ENCODE results near the gene SLC39A11.
"Not testable (repeated sequence)": the region's sequence is repeated elsewhere in the genome, so short reads cannot be mapped to it uniquely, and the experiment has no call there.

Gene SLC39A11

DNA sequence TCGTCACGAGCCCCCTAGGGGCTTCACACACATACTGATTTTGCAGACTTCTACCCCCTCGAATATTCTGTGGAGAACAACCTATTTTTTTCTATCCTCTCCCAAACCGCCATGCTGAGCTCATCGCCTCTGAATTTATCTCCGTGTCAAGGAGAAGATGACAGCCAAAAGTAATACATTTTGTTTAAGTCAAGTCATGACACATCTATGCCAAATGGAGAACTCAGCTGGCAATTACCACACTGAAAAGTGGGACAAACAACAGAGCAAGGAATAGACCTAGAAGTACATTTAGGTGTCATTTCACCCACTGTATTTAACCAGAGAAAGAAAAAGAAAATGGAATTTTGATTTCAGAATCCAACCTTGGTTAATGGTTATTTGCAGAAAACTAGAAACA, 260.2 kb downstream of the SLC39A11 start:
- no peak for DNase-seq (ENCODE audit: low spot score)

DNA sequence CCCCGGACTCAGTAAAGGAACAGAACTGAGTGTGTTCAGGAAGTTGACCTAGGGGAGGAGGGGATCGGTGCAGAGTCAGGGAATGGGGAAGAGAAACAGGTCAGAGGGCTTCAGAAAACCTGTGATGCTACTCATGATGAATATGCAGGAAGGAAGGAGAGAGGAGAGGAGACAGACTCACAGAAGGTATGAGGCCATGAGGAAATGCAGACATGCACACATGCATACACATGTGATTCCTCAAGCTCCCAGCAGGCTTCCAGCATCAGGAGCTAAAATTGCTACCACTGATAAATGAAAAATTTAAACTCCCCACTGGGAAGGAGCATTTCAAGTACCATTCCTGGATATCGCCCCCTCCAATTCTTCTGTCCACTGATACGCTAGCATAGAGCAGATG, 262.6 kb downstream of the SLC39A11 start:
- DNase-seq (ENCODE audit: low spot score): no peak

GRCh38 chr17:72826602-72827001, 265.9 kb downstream of the SLC39A11 start:
- DNase-seq (ENCODE audit: low spot score): no peak

DNA sequence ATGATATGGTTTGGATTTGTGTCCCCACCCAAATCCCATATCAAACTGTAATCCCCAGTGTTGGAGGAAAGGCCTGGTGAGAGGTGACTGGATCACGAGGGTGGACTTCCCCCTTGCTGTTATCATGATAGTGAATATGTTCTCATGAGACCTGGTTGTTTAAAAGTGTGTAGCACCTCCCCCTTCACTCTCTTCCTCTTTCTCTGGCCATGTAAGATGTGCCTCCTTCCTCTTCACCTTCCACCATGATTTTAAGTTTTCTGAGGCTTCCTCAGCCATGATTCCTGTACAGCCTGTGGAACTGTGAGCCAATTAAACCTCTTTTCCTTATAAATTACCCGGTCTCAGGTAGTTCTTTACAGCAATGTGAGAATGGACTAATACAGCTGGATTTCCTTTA, 266.4 kb downstream of the SLC39A11 start:
- DNase-seq (ENCODE audit: low spot score): not testable (repeated sequence)

DNA sequence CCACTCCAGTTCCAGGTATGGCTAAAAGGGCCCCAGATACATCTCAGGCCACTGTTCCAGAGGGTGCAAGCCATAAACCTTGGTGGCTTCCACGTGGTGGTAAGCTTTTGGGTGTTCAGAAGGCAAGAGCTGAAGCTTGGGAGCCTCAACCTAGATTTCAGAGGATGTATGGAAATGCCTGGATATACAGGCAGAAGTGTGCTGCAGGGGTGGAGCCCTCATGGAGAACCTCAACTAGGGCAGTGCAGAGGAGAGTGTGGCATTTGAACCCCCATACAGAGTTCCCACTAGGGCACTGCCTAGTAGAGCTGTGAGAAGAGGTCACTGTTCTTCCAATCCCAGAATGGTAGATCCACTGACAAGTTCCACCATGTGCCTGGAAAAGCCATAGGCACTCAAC, 267.3 kb downstream of the SLC39A11 start:
- no peak for DNase-seq (ENCODE audit: low spot score)

GRCh38 chr17:72824267-72824666, 268.2 kb downstream of the SLC39A11 start:
- not testable (repeated sequence) for DNase-seq (ENCODE audit: low spot score)

GRCh38 chr17:72822358-72823023, 270.0 kb downstream of the SLC39A11 start:
- no peak for DNase-seq (ENCODE audit: low spot score)

DNA sequence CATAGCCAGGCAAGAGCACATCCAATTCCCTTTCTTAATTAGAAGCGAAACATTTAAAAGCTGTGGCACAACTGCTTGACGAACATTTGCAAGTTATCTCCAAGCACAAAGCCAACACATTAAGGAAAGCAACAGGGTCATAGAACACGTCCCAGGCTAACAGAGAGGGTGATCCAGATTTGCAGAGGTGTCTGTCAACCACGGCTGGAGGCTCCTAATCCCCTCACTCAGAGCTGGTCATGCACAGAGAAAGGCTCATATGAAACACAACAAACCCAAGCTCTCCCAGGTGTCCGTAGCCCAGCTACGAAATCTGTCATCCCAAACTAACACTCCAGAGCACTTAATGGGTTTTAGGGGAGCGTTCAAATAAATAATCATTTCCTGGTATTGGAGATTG, 276.1 kb downstream of the SLC39A11 start:
- no peak for DNase-seq (ENCODE audit: low spot score)

DNA sequence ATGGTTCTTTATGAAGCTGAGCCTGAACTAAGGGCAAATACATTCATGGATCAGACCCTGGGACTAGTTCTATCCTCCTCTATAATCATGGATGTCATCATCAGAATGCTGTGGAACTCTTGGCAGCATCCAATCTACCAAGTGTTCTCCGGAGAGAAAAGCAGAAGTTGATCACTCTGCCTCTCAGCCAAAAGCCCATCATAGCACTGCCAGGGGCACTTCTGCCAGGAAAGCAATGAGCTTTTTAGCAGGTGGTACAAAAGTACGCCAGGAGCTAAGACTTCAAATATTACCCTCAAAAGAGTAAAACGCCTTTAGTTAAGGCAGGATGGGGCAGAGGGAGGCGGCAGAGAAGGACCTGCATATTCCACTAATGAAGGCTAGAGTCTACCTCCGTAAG, 279.0 kb downstream of the SLC39A11 start:
- no peak for DNase-seq (ENCODE audit: low spot score)

DNA sequence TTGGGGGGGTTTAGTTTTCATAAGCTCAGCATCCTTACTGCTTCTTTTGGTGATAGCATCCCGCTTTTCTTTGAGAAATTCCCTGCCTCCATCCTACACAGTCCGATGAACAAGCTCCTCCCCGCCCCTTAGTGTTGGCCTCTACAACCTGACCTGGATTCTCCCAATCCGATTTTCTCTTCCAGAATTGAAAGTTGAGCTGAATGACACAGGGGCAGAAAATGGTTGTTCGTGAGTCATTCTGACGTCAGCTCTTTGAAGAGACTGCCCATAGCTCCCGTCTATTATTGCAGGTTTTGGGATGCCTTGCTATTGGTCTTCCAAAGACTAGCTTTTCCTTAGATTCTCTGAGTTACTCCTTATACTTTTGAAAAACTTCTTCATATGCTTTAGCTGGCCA, 279.7 kb downstream of the SLC39A11 start:
- no peak for DNase-seq (ENCODE audit: low spot score)

GRCh38 chr17:72811976-72812687, 280.4 kb downstream of the SLC39A11 start:
- no peak for DNase-seq (ENCODE audit: low spot score)

GRCh38 chr17:72810991-72811508, 281.4 kb downstream of the SLC39A11 start:
- DNase-seq (ENCODE audit: low spot score): no peak

DNA sequence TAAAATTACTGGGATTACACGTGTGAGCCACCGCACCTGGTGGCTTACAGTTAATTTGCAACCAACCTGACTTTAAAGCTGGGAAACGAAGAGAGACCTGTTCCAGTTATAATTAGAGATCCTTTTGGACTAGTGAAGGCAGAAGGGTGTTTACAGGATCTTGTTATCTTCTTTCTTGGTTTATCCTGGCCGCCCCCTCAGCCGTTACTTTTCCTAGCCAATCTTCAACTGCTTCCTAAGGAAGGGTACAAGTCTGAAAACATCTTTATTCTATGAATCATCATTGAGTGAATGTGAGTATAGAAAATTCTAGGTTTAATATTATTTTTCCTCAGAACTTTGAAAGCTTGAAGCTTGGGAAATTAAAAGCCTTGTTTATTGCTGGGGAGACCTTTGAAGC, 286.5 kb downstream of the SLC39A11 start:
- no peak for DNase-seq (ENCODE audit: low spot score)

DNA sequence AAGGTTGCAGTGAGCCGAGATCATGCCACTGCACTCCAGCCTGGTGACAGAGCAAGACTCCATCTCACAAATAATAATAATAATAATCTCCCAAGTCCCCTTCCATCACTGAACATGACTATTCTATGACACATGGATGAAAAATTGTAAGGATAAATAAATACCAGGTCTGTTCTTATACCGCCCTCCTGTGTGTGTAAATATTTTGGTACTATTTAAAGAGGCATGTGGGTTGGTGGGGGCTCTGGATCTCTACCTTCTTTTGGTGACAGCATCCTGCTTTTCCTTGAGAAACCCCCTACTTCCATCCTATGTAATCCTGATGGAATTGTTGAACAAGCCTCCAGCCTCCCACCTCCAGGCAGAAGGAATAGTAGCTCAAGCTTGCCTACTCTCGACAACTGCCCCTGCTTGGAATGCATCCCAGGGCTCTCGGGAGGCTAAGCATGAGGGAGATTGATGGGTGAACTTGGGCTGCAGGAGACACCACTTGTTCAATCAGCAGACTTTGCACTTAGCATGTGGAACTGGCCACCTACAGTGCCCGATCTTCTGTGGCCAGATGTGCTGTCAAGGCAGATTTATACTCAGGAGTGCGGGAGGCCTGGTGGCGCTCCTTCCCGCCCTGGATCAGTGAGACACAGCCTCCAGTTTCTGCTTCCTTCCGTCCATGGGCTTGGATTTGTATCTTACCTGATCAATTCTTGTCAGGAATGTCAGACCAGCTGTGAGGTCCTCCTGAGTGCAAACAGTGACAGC, 287.4 kb downstream of the SLC39A11 start:
- DNase-seq (ENCODE audit: low spot score): no peak

DNA sequence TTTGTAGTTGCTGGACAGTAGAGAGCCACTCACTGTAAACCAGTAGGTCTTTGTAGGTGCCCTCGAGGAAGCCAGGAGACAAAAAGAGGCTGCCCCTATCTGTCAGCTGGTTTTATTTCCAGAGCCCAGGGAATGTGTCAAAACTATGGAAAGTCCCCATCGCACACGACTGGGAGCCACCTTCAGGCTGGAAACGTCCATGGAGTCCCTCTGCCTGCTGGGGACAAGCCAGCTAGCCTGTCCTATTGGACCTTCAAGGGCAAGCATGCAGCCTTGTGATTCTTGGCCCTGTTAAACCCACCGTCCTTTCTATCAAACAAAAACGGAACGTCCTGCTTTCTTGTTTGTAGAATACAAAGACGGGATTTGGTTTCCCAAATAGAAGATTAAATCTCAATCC, 289.8 kb downstream of the SLC39A11 start:
- no peak for DNase-seq (ENCODE audit: low spot score)

- no peak for DNase-seq (ENCODE audit: low spot score)
These were observed 295.3 kb downstream of the SLC39A11 start for GRCh38 chr17:72797142-72797541.

DNA sequence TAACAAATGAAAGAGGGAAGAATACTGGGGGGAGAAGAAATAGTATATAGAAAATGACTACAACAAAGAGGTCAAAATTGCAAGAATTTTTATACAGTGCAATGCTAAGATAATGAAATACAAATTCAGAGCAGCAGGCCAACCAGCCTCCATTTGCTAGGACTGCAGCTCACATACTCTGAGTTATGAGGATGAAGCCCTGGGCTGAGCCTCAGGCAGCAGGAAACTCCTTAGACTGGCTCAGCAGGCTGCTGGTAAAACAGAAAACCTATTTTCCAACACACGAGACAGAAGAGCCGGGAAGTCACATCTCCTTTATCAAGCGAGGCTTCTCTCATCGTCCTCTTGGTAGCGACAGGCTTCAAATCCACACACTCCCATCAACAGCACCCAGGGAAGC, 296.5 kb downstream of the SLC39A11 start:
- no peak for DNase-seq (ENCODE audit: low spot score)

DNA sequence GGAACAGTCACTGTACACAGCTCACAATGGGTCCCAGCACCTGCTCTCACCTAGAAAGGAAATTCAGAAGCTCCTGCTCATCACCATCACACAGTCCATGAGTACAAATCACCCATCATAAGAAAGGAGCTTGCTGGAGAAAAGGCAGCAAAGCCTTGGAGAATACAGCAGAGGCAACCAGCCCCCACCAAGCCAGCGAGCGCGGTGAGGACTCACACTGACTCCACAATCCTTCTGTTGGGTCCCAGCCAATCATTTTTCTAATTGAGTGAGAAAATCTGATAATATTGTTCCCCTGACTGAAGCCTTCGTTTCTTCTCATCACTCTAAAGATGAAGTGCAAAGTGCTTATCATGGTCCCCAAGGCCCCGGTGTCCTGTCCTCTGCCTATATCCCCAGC, 298.3 kb downstream of the SLC39A11 start:
- DNase-seq (ENCODE audit: low spot score): no peak

DNA sequence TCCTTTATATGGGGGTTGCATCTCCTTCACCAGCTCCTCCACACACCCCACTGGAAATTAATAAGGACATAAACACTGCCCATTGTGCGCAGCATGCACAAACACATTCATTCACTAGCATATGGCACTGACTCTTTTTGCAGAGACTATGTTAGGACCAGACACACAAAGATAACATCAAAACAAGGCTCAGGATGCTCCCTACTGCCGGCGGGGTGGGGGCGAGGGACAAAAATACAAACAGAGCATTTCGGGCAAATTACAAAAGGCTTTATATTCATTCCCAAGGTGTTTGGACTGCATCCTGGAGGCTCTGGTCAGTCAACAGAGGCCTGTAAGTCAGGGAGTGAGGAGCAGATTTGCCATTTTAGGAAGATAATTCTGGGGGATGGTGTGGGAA, 299.7 kb downstream of the SLC39A11 start:
- DNase-seq (ENCODE audit: low spot score): no peak

DNA sequence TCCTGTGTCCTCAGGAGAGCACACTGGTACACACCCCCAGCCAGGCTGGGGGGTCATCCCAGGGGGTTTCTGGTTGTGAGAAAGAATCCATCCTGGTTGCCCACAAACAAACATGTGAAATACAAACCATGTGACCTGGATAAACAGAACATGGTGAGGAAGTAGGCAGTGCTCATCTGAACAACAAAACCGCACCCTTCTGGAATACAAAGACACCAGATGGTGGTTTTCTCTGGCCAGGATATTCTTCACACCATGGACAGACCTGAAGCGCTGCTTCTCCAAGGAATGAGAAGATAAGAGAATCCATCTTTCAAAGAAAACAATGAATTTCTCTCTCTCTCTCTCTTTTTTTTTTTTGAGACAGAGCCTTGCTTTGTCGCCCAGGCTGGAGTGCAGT, 302.3 kb downstream of the SLC39A11 start:
- no peak for DNase-seq (ENCODE audit: low spot score)

- DNase-seq (ENCODE audit: low spot score): no peak
These were observed 302.8 kb downstream of the SLC39A11 start for GRCh38 chr17:72789711-72790110.

DNA sequence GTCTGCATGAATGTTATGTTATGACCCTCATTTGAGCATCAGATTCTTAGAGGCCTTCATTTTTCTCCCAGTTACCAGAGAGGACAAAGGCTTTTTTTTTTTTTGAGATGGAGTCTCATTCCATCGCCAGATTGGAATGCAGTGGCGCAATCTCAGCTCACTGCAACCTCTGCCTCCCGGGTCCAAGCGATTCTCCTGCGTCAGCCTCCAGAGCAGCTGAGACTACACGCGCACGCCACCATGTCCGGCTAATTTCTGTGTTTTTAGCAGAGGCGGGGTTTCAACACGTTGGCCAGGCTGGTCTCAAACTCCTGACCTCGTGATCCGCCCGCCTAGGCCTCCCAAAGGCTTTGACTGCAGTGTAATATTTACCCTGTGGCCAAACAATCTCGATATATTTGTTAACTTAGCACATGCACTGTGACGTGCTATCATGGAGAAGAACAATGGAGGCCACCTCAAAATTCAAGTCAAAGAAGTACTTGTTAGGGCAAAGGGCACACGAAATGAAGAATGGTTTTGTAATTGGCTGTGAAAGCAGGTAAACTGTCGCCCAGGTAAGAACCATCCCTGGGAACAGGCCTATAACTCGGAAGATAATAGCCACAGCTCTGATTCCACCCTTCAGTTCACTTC, 303.4 kb downstream of the SLC39A11 start:
- DNase-seq (ENCODE audit: low spot score): no peak
